ENCODE measurements around the gene PHACTR1.

DNA sequence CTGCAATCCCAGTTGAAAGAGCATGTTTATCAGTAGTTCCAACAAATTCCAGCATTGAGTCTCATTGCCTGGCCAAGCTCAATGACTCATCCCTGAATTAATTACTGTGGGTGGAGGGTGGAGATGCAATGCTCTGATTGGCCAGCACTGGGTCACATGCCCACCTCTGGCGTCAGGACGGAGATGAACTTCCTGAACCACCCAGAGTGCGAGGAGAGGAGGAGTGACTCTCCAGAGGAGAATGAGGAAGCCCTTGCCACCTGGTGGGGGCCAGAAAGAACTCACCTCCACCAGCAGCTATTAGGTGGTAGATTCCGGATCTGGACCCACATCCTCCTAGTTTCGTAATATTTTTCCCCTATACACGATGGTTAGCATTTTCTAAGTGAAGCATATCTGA lies 327.8 kb downstream of the PHACTR1 start:
- TF ChIP-seq EP300 (IDR thresholded peaks at IDR 0.05; ENCODE audit: borderline replicate concordance) (no peak), FOXM1 (IDR thresholded peaks at IDR 0.05; ENCODE audit: borderline replicate concordance, low read depth) (no peak), TAF1 (IDR thresholded peaks at IDR 0.05; ENCODE audit: low read depth) (no peak), NFIC (IDR thresholded peaks at IDR 0.05) (no peak), TCF12 (IDR thresholded peaks at IDR 0.05; ENCODE audit: low read depth) (no peak)
- TF ChIP-seq, protein P1, sequence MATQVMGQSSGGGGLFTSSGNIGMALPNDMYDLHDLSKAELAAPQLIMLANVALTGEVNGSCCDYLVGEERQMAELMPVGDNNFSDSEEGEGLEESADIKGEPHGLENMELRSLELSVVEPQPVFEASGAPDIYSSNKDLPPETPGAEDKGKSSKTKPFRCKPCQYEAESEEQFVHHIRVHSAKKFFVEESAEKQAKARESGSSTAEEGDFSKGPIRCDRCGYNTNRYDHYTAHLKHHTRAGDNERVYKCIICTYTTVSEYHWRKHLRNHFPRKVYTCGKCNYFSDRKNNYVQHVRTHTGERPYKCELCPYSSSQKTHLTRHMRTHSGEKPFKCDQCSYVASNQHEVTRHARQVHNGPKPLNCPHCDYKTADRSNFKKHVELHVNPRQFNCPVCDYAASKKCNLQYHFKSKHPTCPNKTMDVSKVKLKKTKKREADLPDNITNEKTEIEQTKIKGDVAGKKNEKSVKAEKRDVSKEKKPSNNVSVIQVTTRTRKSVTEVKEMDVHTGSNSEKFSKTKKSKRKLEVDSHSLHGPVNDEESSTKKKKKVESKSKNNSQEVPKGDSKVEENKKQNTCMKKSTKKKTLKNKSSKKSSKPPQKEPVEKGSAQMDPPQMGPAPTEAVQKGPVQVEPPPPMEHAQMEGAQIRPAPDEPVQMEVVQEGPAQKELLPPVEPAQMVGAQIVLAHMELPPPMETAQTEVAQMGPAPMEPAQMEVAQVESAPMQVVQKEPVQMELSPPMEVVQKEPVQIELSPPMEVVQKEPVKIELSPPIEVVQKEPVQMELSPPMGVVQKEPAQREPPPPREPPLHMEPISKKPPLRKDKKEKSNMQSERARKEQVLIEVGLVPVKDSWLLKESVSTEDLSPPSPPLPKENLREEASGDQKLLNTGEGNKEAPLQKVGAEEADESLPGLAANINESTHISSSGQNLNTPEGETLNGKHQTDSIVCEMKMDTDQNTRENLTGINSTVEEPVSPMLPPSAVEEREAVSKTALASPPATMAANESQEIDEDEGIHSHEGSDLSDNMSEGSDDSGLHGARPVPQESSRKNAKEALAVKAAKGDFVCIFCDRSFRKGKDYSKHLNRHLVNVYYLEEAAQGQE (IDR thresholded peaks at IDR 0.05; ENCODE audit: low read depth), result no peak

Measured in Ishikawa (cell line).